Activated CD4-positive, alpha-beta T cell treated with anti-CD3 and anti-CD28 coated beads for 36 hours (primary cell): ENCODE data around the gene PYGM. TPM values are rescaled to one million over a fixed set of nuclear protein-coding genes. Genes with fewer than 3 reads are reported as not detected.

Experiments used
- ATAC-seq: fragments of 200-7000 bp; cut with Tn5 transposase; one replicate; pipeline ENCODE4 v1.10.0; 2021; ENCODE audit warnings: mild to moderate bottlenecking, moderate library complexity
- CTCF ChIA-PET: fragments of 350-600 bp; sonication (Branson Sonifier 250); formaldehyde crosslinking; loops from one replicate; lab custom pipeline; 2021; ENCODE audit warnings: antibody characterized with exemption; lab: Charles Lee
- POLR2A ChIA-PET: fragments of 350-600 bp; sonication (Branson Sonifier 250); formaldehyde crosslinking; loops from one replicate; lab custom pipeline; 2021; ENCODE audit warnings: antibody characterized with exemption, inconsistent platforms; lab: Charles Lee
- DNase-seq: peaks from one replicate; pipeline ENCODE4 v3.0.0-alpha.2; 2020
- H3K27ac Mint-ChIP-seq: one replicate; pipeline ENCODE4 v1.8.0; 2021; ENCODE audit warnings: mixed read lengths
- H3K27me3 Mint-ChIP-seq: one replicate; pipeline ENCODE4 v1.8.0; 2021; ENCODE audit warnings: mixed read lengths
- H3K36me3 Mint-ChIP-seq: one replicate; pipeline ENCODE4 v1.8.0; 2021; ENCODE audit warnings: low read depth, mixed read lengths
- H3K4me1 Mint-ChIP-seq: one replicate; pipeline ENCODE4 v1.8.0; 2021; ENCODE audit warnings: mixed read lengths
- H3K4me3 Mint-ChIP-seq: one replicate; pipeline ENCODE4 v1.8.0; 2021; ENCODE audit warnings: mild to moderate bottlenecking, moderate library complexity, mixed read lengths
- H3K9me3 Mint-ChIP-seq: one replicate; pipeline ENCODE4 v1.8.0; 2021; ENCODE audit warnings: low read depth, mixed read lengths
- intact Hi-C, 2 experiments: fragments of 100-400 bp; cut with DNase I in 1 of 2; cut with micrococcal nuclease in 1 of 2; formaldehyde crosslinking; loops; one replicate each; pipeline versions ENCODE4 v1.14.2 to v1.15.1; 2022 to 2024; cut with DNase I, micrococcal nuclease
- total RNA-seq, 2 experiments: library from RNA; stranded (reverse); gene quantifications; one replicate each; pipeline ENCODE4 v1.2.3, GENCODE V29; 2021

Gene PYGM
- total RNA-seq, 2 experiments from 2014 or later, result 0.87 to 1.5 TPM

GRCh38 chr11:64697663-64698375, 62.0 kb downstream of the PYGM start:
- CTCF ChIA-PET, result interaction anchor here (0.5 to 1.7 kb wide), 3 partner anchors 9 to 465 kb away, joined by 3 to 11 read pairs (median 10); no protein-coding TSS in a partner anchor

More at GRCh38 chr11:64697663-64698375, 62.0 kb downstream of the PYGM start:
- DNase-seq (no peak), ATAC-seq (no peak)
- Mint-ChIP-seq H3K9me3 (no peaks in the 10 kb centered on the region), H3K4me3 (no peak overlapping the region), H3K4me1 (peaks cover 4% of the 10 kb centered on the region), H3K27me3 (peaks cover 22% of the 10 kb centered on the region), H3K36me3 (no peaks in the 10 kb centered on the region), H3K27ac (no peak overlapping the region)
- POLR2A ChIA-PET, result no interaction called here
- intact Hi-C loops, result no loop called here

Other genes starting within 250 kb of the PYGM start
- gene SLC22A11, start 204.0 kb downstream of the PYGM start, total RNA-seq, result under 1 TPM in 1 of 2 experiments, not detected in 1; 0.05 TPM
- gene SLC22A12, start 168.8 kb downstream of the PYGM start, total RNA-seq, result not detected
- gene NRXN2, start 36.8 kb downstream of the PYGM start, total RNA-seq, result under 1 TPM; 0.18 to 0.39 TPM
- 1 to 10 TPM; 5.6 to 5.9 TPM for gene RASGRP2, start 15.8 kb downstream of the PYGM start, total RNA-seq
- 100 to 1,000 TPM; 318 to 362 TPM for gene SF1, start 18.6 kb upstream of the PYGM start, total RNA-seq
- gene MAP4K2, start 43.2 kb upstream of the PYGM start, total RNA-seq, result 10 to 100 TPM; 54.0 to 57.3 TPM
- 10 to 100 TPM; 34.8 to 38.5 TPM for gene MEN1, start 50.6 kb upstream of the PYGM start, total RNA-seq
- gene CDC42BPG, start 84.7 kb upstream of the PYGM start, total RNA-seq, result under 1 TPM; 0.28 to 0.39 TPM
- gene EHD1, start 118.6 kb upstream of the PYGM start, total RNA-seq, result 10 to 100 TPM; 71.0 to 73.6 TPM
- 10 to 100 TPM; 15.8 to 16.7 TPM for gene ATG2A, start 157.2 kb upstream of the PYGM start, total RNA-seq
- 10 to 100 TPM; 13.2 to 13.5 TPM for gene PPP2R5B, start 164.7 kb upstream of the PYGM start, total RNA-seq
- gene GPHA2, start 175.9 kb upstream of the PYGM start, total RNA-seq, result under 1 TPM in 1 of 2 experiments, not detected in 1; 0.34 TPM
- gene MAJIN, start 212.1 kb upstream of the PYGM start, total RNA-seq, result 1 to 10 TPM; 1.2 to 1.6 TPM
- not detected for gene BATF2, start 237.0 kb upstream of the PYGM start, total RNA-seq